Endodermal cell (in vitro differentiated cells): ENCODE results near the gene COCH. TPM values are rescaled to one million over a fixed set of nuclear protein-coding genes. Genes with fewer than 3 reads are reported as not detected.

Source experiments
- DNase-seq: peaks from one replicate; pipeline ENCODE4 v3.0.0-alpha.2; 2017
- H3K27ac ChIP-seq: 2 replicates; pipeline ENCODE4 v1.5.1; 2013; ENCODE audit warnings: mild to moderate bottlenecking, low read depth, low read length, moderate library complexity
- H3K27me3 ChIP-seq: 2 replicates; pipeline ENCODE4 v1.6.1; 2013; ENCODE audit warnings: mild to moderate bottlenecking, low read length, moderate library complexity; ENCODE audit not compliant: insufficient read depth, control insufficient read depth, poor library complexity, severe bottlenecking
- H3K36me3 ChIP-seq: 2 replicates; pipeline ENCODE4 v1.7.0; 2013; ENCODE audit warnings: mild to moderate bottlenecking, low read length, moderate library complexity; ENCODE audit not compliant: control insufficient read depth, insufficient read depth
- H3K4me1 ChIP-seq: one replicate; pipeline ENCODE4 v1.7.0; 2013; ENCODE audit warnings: low read length; ENCODE audit not compliant: control insufficient read depth, insufficient read depth
- H3K4me3 ChIP-seq: 2 replicates; pipeline ENCODE4 v1.5.1; 2013; ENCODE audit warnings: mild to moderate bottlenecking, low read length, moderate library complexity
- H3K9ac ChIP-seq: 2 replicates; pipeline ENCODE4 v1.6.1; 2013; ENCODE audit warnings: mild to moderate bottlenecking, low read length, moderate library complexity; ENCODE audit not compliant: poor library complexity, severe bottlenecking; ENCODE audit errors: extremely low read depth
- H3K9me3 ChIP-seq: 2 replicates; pipeline ENCODE4 v1.6.1; 2013; ENCODE audit warnings: mild to moderate bottlenecking, low read length, moderate library complexity; ENCODE audit not compliant: control insufficient read depth
- H3K27ac Mint-ChIP-seq: 2 replicates; pipeline ENCODE4 v1.8.0; 2020; ENCODE audit warnings: mixed read lengths
- H3K27me3 Mint-ChIP-seq: 2 replicates; pipeline ENCODE4 v1.8.0; 2021; ENCODE audit warnings: mild to moderate bottlenecking, mixed read lengths; ENCODE audit not compliant: insufficient read depth
- H3K36me3 Mint-ChIP-seq: 2 replicates; pipeline ENCODE4 v1.8.0; 2020; ENCODE audit warnings: low read depth, mixed read lengths
- H3K4me1 Mint-ChIP-seq: 2 replicates; pipeline ENCODE4 v1.8.0; 2020; ENCODE audit warnings: mixed read lengths
- H3K4me3 Mint-ChIP-seq: 2 replicates; pipeline ENCODE4 v1.8.0; 2020; ENCODE audit warnings: mild to moderate bottlenecking, moderate library complexity, mixed read lengths
- H3K9me3 Mint-ChIP-seq: 2 replicates; pipeline ENCODE4 v1.8.0; 2020; ENCODE audit warnings: mild to moderate bottlenecking, mixed read lengths
- CTCF ChIP-seq: fragments of 200-600 bp; sonication (generic); conservative IDR thresholded peaks from 2 replicates; pipeline ENCODE4 v1.5.0; 2021; ENCODE audit warnings: antibody characterized with exemption, mild to moderate bottlenecking
- WGBS, 2 experiments: methylation state at CpG; one replicate each; pipeline versions ENCODE4 v1.1.5 to v1.1.7; 2013; ENCODE audit warnings: missing lambda C conversion rate in 2 of 2, mixed read lengths in 1 of 2; ENCODE audit not compliant: insufficient coverage in 1 of 2, insufficient read length in 1 of 2; 5-methylcytosine and 5-hydroxymethylcytosine counted together
- total RNA-seq, 2 donors: library from RNA; stranded (reverse); fragmentation: NEBNext Ultra II Directional in 1 of 2; extraction: Animal tissue kit (Norgen Biotek cat#: 25700) in 1 of 2; gene quantifications; 2 replicates in 1 of 2; 3 replicates in 1 of 2; pipeline ENCODE4 v1.2.1, GENCODE V29; 2021

Gene COCH
- total RNA-seq, 2 donors from 2014 or later = 59.1 to 76.2 TPM

- no peak overlapping the region for H3K27ac Mint-ChIP-seq
- H3K4me1 Mint-ChIP-seq = no peaks in the 10 kb centered on the region
- no peaks in the 10 kb centered on the region for H3K4me1 ChIP-seq
- no peak for TF ChIP-seq CTCF
- H3K9me3 ChIP-seq = no peaks in the 10 kb centered on the region
- DNase-seq = no peak
- no peaks in the 10 kb centered on the region for H3K27me3 Mint-ChIP-seq
- no peaks in the 10 kb centered on the region for H3K27me3 ChIP-seq
- no peak overlapping the region for H3K27ac ChIP-seq
- no peak overlapping the region for H3K9ac ChIP-seq
- H3K36me3 ChIP-seq = peaks cover 82% of the 10 kb centered on the region
- H3K9me3 Mint-ChIP-seq = no peaks in the 10 kb centered on the region
- H3K4me3 Mint-ChIP-seq = no peak overlapping the region
- peaks cover 47% of the 10 kb centered on the region for H3K36me3 Mint-ChIP-seq
- WGBS, 2 experiments = 91% methylated on average over 1 of the region's 2 CpGs; no CpG with 5 or more reads in 1 of the 2 experiments
- no peak overlapping the region for H3K4me3 ChIP-seq
Measured at GRCh38 chr14:30935445-30935844, 61.1 kb downstream of the COCH start.

DNA sequence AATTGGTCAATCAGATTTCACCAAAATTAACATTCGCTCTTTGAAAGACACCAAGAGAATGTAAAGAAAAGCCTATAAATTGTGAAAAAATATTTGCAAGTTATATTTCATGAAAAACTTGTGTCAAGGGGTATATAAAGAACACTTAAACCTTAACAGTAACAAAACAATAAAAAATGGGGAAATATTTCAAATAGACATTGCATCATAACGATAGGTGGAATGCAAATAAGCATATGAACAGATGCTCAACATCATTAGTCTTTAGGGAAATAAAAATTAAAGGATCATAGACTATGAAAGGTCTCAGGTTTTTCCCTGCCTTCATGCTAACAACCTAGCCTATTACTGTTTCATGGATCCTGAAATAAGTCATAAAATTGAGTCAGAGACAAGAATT lies 64.3 kb downstream of the COCH start:
- Histone ChIP-seq H3K27me3 (no peaks in the 10 kb centered on the region), H3K9me3 (no peaks in the 10 kb centered on the region), H3K4me3 (no peak overlapping the region), H3K36me3 (peaks cover 92% of the 10 kb centered on the region), H3K9ac (no peak overlapping the region), H3K27ac (no peak overlapping the region), H3K4me1 (no peaks in the 10 kb centered on the region)
- no peaks in the 10 kb centered on the region for H3K27me3 Mint-ChIP-seq
- peaks cover 55% of the 10 kb centered on the region for H3K36me3 Mint-ChIP-seq
- no peak overlapping the region for H3K4me3 Mint-ChIP-seq
- 100% methylated on average over 1 to 2 of the region's 2 CpGs for WGBS, 2 experiments
- H3K4me1 Mint-ChIP-seq = peaks cover 2% of the 10 kb centered on the region
- no peaks in the 10 kb centered on the region for H3K9me3 Mint-ChIP-seq
- no peak for DNase-seq
- no peak overlapping the region for H3K27ac Mint-ChIP-seq
- no peak for TF ChIP-seq CTCF

Other genes with a start within 250 kb of the COCH start
- gene AP4S1, start 151.1 kb downstream of the COCH start, total RNA-seq = 10 to 100 TPM in 1 of 2 donors, 1 to 10 TPM in 1; 7.6 to 11.1 TPM
- 10 to 100 TPM; 56.5 to 58.9 TPM for gene STRN3, start 151.8 kb downstream of the COCH start, total RNA-seq